CD4-positive, alpha-beta memory T cell (primary cell): Measurements from ENCODE around the gene TBCD. TPM values are rescaled to one million over a fixed set of nuclear protein-coding genes. Genes with fewer than 3 reads are reported as not detected.

Experiments used
- CTCF ChIA-PET: fragments of 350-600 bp; sonication (Branson Sonifier 250); formaldehyde crosslinking; loops from one replicate; lab custom pipeline; 2021; ENCODE audit warnings: inconsistent platforms; ENCODE audit not compliant: partially characterized antibody; lab: Charles Lee
- POLR2A ChIA-PET: fragments of 350-600 bp; sonication (Branson Sonifier 250); formaldehyde crosslinking; loops from one replicate; lab custom pipeline; 2021; ENCODE audit not compliant: partially characterized antibody; lab: Charles Lee
- DNase-seq, 5 donors: peaks; one replicate each; pipeline versions ENCODE4 v3.0.0 to v3.0.0-alpha.2; 2020 to 2022; ENCODE audit warnings: mixed read lengths in 1 of 5
- H3K27ac ChIP-seq: one replicate; pipeline ENCODE4 v1.7.0; 2013; ENCODE audit warnings: low read depth, low read length
- H3K27me3 ChIP-seq: 2 replicates; pipeline ENCODE4 v1.7.0; 2013; ENCODE audit warnings: mild to moderate bottlenecking, low read length, moderate library complexity; ENCODE audit not compliant: insufficient read depth
- H3K36me3 ChIP-seq: 2 replicates; pipeline ENCODE4 v1.7.0; 2013; ENCODE audit warnings: mild to moderate bottlenecking, low read length, moderate library complexity; ENCODE audit not compliant: insufficient read depth
- H3K4me1 ChIP-seq: 2 replicates; pipeline ENCODE4 v1.7.0; 2013; ENCODE audit warnings: mild to moderate bottlenecking, low read length, moderate library complexity; ENCODE audit not compliant: insufficient read depth
- H3K4me3 ChIP-seq, 2 donors: one replicate each; pipeline ENCODE4 v1.7.0; 2013; ENCODE audit warnings: low read length in 2 of 2, mild to moderate bottlenecking in 1 of 2
- H3K9me3 ChIP-seq, 2 donors: one replicate each; pipeline ENCODE4 v1.7.0; 2013; ENCODE audit warnings: low read length in 2 of 2, control low read depth in 1 of 2; ENCODE audit not compliant: control insufficient read depth in 1 of 2
- H3K27ac Mint-ChIP-seq, 7 donors: one replicate each; pipeline ENCODE4 v1.8.0; 2020 to 2021; ENCODE audit warnings: mixed read lengths in 7 of 7, mild to moderate bottlenecking in 6 of 7, inconsistent platforms in 3 of 7, moderate library complexity in 3 of 7
- H3K27me3 Mint-ChIP-seq, 2 donors: one replicate each; pipeline ENCODE4 v1.8.0; 2020 to 2021; ENCODE audit warnings: mixed read lengths in 2 of 2
- H3K36me3 Mint-ChIP-seq, 2 donors: one replicate each; pipeline ENCODE4 v1.8.0; 2020 to 2021; ENCODE audit warnings: mixed read lengths in 2 of 2, inconsistent platforms in 1 of 2, mild to moderate bottlenecking in 1 of 2
- H3K4me1 Mint-ChIP-seq, 4 donors: one replicate each; pipeline ENCODE4 v1.8.0; 2020 to 2021; ENCODE audit warnings: mixed read lengths in 4 of 4, mild to moderate bottlenecking in 1 of 4
- H3K4me3 Mint-ChIP-seq, 8 donors: one replicate each; pipeline ENCODE4 v1.8.0; 2020 to 2021; ENCODE audit warnings: mixed read lengths in 8 of 8, mild to moderate bottlenecking in 7 of 8, moderate library complexity in 6 of 8, inconsistent platforms in 3 of 8
- H3K9me3 Mint-ChIP-seq, 8 donors: one replicate each; pipeline ENCODE4 v1.8.0; 2020 to 2021; ENCODE audit warnings: mixed read lengths in 8 of 8, mild to moderate bottlenecking in 5 of 8, inconsistent platforms in 3 of 8, moderate library complexity in 1 of 8
- intact Hi-C: fragments of 100-400 bp; cut with micrococcal nuclease; formaldehyde crosslinking; loops from one replicate; pipeline ENCODE4 v1.15.1; 2023
- polyA plus RNA-seq, 2 donors: library from polyadenylated mRNA; unstranded; fragments of 300-500 nt; fragmentation: Illumina TruSeq; gene quantifications; one replicate each; pipeline ENCODE4 v1.2.3, GENCODE V29; 2021
- total RNA-seq, 2 experiments: library from RNA; stranded (reverse); gene quantifications; one replicate each; pipeline ENCODE4 v1.2.3, GENCODE V29; 2021

TBCD gene
- total and polyA plus RNA-seq, 4 experiments from 2014 or later = 102 to 263 (median 192) TPM

DNA sequence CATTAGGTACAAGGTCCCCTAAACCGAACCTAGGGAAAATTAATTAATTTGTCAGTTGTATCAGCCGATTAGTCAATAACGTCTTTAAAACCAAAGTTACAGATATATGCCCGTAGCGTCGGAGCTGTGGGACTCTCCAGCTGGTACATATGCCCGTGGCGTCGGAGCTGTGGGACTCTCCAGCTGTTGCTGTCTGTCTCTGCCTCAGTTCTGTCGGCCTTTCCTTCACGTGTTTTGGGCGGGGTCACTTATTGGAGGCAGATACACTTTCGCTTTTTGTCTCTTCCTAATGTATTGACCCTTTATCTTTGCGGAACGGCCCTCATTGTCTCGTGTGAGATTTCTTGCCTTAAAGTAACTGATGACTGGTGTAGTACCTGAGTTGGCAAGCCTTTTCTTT is 150.0 kb downstream of the TBCD start:
- no peak for DNase-seq
- peaks cover 35% of the 10 kb centered on the region for H3K36me3 ChIP-seq
- Mint-ChIP-seq H3K36me3 (peaks cover 30 to 53% of the 10 kb centered on the region in 2 donors), H3K9me3 (no peaks in the 10 kb centered on the region), H3K27me3 (no peaks in the 10 kb centered on the region), H3K4me1 (peaks cover 0 to 20% (median 4%) of the 10 kb centered on the region in 4 donors), H3K27ac (no peak overlapping the region), H3K4me3 (no peak overlapping the region)
- no peaks in the 10 kb centered on the region for H3K4me1 ChIP-seq
- no peaks in the 10 kb centered on the region for H3K27me3 ChIP-seq
- no peak overlapping the region for H3K27ac ChIP-seq
- H3K4me3 ChIP-seq = no peak overlapping the region
- ChIA-PET POLR2A (no interaction called here), CTCF (interaction anchor here (1.0 kb wide), 1 partner anchor 65 kb away, joined by 3 read pairs; no protein-coding TSS in a partner anchor)
- no peaks in the 10 kb centered on the region for H3K9me3 ChIP-seq
- intact Hi-C loops = no loop called here

DNA sequence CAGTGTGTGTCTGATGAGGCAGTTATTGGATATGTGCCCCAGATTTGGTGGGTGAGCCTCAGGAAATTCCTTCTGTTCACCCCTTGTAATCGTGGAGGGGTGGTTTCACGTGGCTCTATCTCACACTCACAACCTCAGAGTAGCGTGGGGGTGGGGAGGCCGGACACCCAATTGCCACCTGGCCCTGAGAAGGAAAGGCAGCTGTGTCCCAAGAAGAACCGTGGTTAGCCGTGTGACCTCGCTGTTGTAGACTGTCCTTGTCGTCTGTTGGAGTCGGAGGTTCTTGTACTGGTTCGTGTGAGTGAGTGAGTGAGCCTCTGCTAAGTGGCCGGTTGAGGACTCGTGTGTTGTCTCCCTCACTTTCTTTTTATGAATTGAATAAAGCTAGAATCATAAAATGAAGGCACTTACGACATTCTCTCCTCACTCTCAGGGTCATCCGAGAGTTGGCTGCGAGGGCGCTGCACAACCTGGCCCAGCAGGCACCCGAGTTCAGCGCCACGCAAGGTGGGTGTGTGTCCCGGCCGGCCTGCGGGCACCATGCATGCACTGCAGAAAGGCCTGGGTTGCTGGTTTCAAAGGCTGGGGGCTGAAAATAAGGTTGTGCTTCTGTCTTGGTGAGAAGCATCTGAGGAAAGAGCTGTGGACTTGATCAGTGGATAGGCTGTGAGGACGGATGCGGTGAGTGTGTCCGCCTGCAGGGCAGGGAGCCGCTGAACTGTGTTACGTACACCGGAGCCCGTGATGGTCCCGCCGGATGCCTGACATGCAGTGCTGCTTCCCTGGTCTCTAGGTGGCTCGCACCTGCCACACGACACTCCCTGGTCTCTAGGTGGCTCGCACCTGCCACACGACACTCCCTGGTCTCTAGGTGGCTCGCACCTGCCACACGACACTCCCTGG is 151.4 kb downstream of the TBCD start:
- peaks cover 0 to 13% (median 3%) of the 10 kb centered on the region in 4 donors for H3K4me1 Mint-ChIP-seq
- no peaks in the 10 kb centered on the region for H3K9me3 Mint-ChIP-seq
- H3K4me1 ChIP-seq = no peaks in the 10 kb centered on the region
- H3K36me3 Mint-ChIP-seq = peaks cover 25 to 58% of the 10 kb centered on the region in 2 donors
- H3K27ac ChIP-seq = no peak overlapping the region
- H3K36me3 ChIP-seq = peaks cover 45% of the 10 kb centered on the region
- intact Hi-C loops = no loop called here
- H3K4me3 ChIP-seq = no peak overlapping the region
- H3K27me3 Mint-ChIP-seq = no peaks in the 10 kb centered on the region
- H3K4me3 Mint-ChIP-seq = no peak overlapping the region
- no peaks in the 10 kb centered on the region for H3K9me3 ChIP-seq
- DNase-seq = no peak
- ChIA-PET POLR2A (no interaction called here), CTCF (interaction anchor here (1.0 kb wide), 1 partner anchor 66 kb away, joined by 3 read pairs; no protein-coding TSS in a partner anchor)
- peak overlapping the region in 1 of 7 donors; percentile 59 for H3K27ac Mint-ChIP-seq
- H3K27me3 ChIP-seq = no peaks in the 10 kb centered on the region

DNA sequence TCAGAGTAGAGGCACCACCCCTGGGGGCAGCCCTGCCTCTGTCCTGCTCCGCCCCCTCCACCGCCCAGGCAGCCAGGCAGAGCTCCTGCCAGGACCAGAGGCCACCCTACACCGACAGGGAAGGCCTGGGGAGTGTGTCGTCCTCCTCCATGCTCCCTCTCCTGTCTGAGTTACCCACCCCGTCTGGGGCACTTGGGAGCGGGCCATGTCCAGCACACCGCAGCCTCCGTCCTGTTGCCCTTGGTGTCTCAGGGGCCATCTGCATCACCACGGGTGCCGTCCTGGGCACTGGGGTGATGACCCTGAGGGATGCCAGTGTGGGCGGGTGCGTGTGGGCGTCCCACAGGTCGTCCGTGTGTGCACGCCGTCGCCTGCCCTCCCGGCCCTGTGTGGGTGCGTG is 153.3 kb downstream of the TBCD start:
- no peaks in the 10 kb centered on the region for H3K9me3 Mint-ChIP-seq
- H3K4me3 ChIP-seq = no peak overlapping the region
- no peaks in the 10 kb centered on the region for H3K27me3 ChIP-seq
- no peaks in the 10 kb centered on the region for H3K27me3 Mint-ChIP-seq
- H3K4me1 ChIP-seq = no peaks in the 10 kb centered on the region
- H3K4me1 Mint-ChIP-seq = peaks cover 0 to 16% (median 5%) of the 10 kb centered on the region in 4 donors
- peaks cover 19 to 64% of the 10 kb centered on the region in 2 donors for H3K36me3 Mint-ChIP-seq
- H3K9me3 ChIP-seq = no peaks in the 10 kb centered on the region
- no peak overlapping the region for H3K27ac Mint-ChIP-seq
- POLR2A ChIA-PET = no interaction called here
- H3K36me3 ChIP-seq = peaks cover 45% of the 10 kb centered on the region
- no peak overlapping the region for H3K4me3 Mint-ChIP-seq
- intact Hi-C loops = no loop called here
- DNase-seq = no peak
- CTCF ChIA-PET = no interaction called here
- no peak overlapping the region for H3K27ac ChIP-seq

DNA sequence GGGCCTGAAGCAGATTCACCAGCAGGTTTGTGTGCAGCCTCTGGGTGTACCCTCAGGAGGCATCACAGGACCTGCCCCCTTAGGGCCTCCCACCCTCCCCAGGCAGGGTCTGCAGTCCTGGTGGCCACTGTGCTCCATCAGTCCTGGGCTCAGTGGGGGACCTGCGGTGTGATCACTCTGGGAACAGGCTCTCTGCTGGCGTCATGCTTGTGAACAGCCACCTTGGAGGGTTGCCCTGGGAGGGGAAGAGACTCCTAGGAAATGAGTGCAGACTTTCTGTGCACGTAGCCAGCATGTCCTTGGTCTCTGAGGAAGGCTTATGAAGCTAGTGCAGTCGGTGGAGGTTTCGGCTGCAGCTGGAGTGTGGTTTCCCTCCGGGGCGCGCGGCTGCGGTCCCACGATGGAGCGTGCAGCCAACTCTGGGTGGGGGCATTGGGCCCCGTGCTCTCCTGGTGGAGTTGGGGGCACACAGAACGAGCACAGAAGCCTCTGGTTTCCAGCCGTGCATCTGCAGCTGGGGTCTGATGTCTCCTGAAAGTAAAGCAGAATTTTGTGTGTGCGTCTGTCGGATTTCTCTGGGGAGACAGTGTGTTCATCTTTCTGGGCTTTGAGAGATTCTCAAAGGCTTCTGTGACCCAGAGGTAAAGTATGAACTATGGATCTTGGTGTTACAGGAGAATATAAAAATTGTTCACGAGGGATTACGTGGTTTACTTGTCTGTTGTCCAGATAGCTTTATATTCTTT is 156.1 kb downstream of the TBCD start:
- H3K36me3 ChIP-seq = peaks cover 43% of the 10 kb centered on the region
- ChIA-PET POLR2A (interaction anchor here (1.0 to 1.1 kb wide), 2 partner anchors 23 to 44 kb away, joined by 4 read pairs; no protein-coding TSS in a partner anchor), CTCF (interaction anchor here (1.0 kb wide), 1 partner anchor 126 kb away, joined by 5 read pairs; no protein-coding TSS in a partner anchor)
- H3K36me3 Mint-ChIP-seq = peaks cover 25 to 60% of the 10 kb centered on the region in 2 donors
- no peaks in the 10 kb centered on the region for H3K27me3 Mint-ChIP-seq
- no peak overlapping the region for H3K4me3 ChIP-seq
- no peaks in the 10 kb centered on the region for H3K4me1 ChIP-seq
- no peaks in the 10 kb centered on the region for H3K9me3 ChIP-seq
- DNase-seq = no peak
- intact Hi-C loops = no loop called here
- H3K4me3 Mint-ChIP-seq = peak overlapping the region in 1 of 8 donors; percentile 15
- peak overlapping the region in 3 of 7 donors; percentile 6 to 53 (median 53) for H3K27ac Mint-ChIP-seq
- peaks cover 1 to 8% (median 5%) of the 10 kb centered on the region in 4 donors for H3K4me1 Mint-ChIP-seq
- H3K27me3 ChIP-seq = no peaks in the 10 kb centered on the region
- no peaks in the 10 kb centered on the region for H3K9me3 Mint-ChIP-seq
- no peak overlapping the region for H3K27ac ChIP-seq

DNA sequence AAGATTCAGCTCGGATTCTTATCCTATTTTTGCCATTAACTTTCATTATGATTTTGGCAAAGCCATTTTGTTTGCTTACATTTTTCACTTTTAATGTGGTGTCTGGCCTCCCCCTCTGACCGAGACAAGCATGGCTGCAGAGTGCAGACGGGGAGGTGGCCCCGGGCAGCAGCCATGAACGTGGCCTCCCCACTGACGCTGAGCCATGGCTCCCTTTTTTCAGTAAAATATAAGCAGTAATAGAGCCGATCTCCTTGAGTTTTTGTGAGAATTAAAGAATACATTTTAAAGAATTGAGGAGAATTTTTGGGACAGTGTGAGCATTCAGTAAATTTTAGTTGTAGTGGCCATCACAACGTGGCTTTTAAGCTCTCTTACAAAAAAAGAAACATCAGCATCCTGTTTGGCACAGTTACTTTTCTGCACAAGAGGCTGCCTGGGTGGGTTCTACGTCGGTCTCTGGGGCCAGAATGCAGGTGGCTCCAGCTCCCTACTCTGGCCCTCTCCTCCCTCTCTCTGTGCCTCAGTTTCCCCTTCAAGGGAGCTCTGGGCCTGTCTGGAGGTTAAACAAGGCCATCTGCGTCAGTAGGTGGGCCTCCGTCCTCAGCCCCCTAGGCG is 156.8 kb downstream of the TBCD start:
- ChIA-PET CTCF (interaction anchor here (1.0 kb wide), 1 partner anchor 127 kb away, joined by 5 read pairs; no protein-coding TSS in a partner anchor), POLR2A (interaction anchor here (0.8 to 1.1 kb wide), 2 partner anchors 24 to 45 kb away, joined by 3 to 4 read pairs; no protein-coding TSS in a partner anchor)
- Histone ChIP-seq H3K4me3 (no peak overlapping the region), H3K4me1 (no peaks in the 10 kb centered on the region), H3K36me3 (peaks cover 41% of the 10 kb centered on the region), H3K27ac (no peak overlapping the region), H3K27me3 (no peaks in the 10 kb centered on the region), H3K9me3 (no peaks in the 10 kb centered on the region)
- no peak for DNase-seq
- Mint-ChIP-seq H3K27ac (peak overlapping the region in 2 of 7 donors; percentile 6 to 51), H3K27me3 (no peaks in the 10 kb centered on the region), H3K36me3 (peaks cover 22 to 59% of the 10 kb centered on the region in 2 donors), H3K4me1 (peaks cover 1 to 8% (median 5%) of the 10 kb centered on the region in 4 donors), H3K9me3 (no peaks in the 10 kb centered on the region), H3K4me3 (no peak overlapping the region)
- intact Hi-C loops = no loop called here

DNA sequence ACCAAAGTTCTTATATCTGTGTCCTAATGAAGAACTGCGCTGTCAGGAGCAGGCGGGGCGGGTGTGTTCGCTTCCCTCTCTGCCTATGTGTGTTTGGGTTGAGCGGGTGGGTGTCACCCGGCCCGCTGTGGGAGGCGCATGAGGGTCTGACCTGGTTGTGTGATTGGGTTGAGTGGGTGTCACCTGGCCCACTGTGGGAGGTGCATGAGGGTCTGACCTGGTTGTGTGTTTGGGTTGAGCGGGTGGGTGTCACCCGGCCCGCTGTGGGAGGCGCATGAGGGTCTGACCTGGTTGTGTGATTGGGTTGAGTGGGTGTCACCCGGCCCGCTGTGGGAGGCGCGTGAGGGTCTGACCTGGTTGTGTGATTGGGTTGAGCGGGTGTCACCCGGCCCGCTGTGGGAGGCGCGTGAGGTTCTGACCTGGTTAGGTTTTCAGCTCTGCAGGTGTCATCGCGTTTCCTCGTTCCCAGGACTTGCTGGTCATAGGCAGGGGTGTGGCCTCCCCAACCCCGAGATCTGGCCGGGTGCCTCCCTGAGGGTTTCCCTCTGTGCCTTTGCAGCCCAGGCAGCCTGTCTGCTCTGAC is 157.5 kb downstream of the TBCD start:
- no peaks in the 10 kb centered on the region for H3K9me3 ChIP-seq
- Mint-ChIP-seq H3K9me3 (no peaks in the 10 kb centered on the region), H3K4me3 (no peak overlapping the region), H3K36me3 (peaks cover 17 to 54% of the 10 kb centered on the region in 2 donors), H3K27ac (peak overlapping the region in 4 of 7 donors; percentile 39 to 85 (median 64)), H3K4me1 (peaks cover 1 to 8% (median 5%) of the 10 kb centered on the region in 4 donors), H3K27me3 (no peaks in the 10 kb centered on the region)
- no peaks in the 10 kb centered on the region for H3K27me3 ChIP-seq
- ChIA-PET POLR2A (interaction anchor here (0.8 to 1.1 kb wide), 2 partner anchors 25 to 45 kb away, joined by 3 to 4 read pairs; no protein-coding TSS in a partner anchor), CTCF (no interaction called here)
- intact Hi-C loops = no loop called here
- H3K4me1 ChIP-seq = no peaks in the 10 kb centered on the region
- H3K36me3 ChIP-seq = peaks cover 39% of the 10 kb centered on the region
- H3K4me3 ChIP-seq = no peak overlapping the region
- H3K27ac ChIP-seq = no peak overlapping the region
- DNase-seq = peak in 4 of 5 donors; percentile 31 to 72 (median 48)
